ENCODE measurements around the gene DPH5.

Gene DPH5

GRCh38 chr1:101017448-101017847 is 8.1 kb downstream of the DPH5 start:
- DNase-seq (ENCODE audit: low read depth): no peak
- H3K4me3 ChIP-seq (ENCODE audit: low read length): no peak overlapping the region
- TF ChIP-seq, protein P1, sequence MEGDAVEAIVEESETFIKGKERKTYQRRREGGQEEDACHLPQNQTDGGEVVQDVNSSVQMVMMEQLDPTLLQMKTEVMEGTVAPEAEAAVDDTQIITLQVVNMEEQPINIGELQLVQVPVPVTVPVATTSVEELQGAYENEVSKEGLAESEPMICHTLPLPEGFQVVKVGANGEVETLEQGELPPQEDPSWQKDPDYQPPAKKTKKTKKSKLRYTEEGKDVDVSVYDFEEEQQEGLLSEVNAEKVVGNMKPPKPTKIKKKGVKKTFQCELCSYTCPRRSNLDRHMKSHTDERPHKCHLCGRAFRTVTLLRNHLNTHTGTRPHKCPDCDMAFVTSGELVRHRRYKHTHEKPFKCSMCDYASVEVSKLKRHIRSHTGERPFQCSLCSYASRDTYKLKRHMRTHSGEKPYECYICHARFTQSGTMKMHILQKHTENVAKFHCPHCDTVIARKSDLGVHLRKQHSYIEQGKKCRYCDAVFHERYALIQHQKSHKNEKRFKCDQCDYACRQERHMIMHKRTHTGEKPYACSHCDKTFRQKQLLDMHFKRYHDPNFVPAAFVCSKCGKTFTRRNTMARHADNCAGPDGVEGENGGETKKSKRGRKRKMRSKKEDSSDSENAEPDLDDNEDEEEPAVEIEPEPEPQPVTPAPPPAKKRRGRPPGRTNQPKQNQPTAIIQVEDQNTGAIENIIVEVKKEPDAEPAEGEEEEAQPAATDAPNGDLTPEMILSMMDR (conservative IDR thresholded peaks at IDR 0.05; ENCODE audit: low read depth, low read length): no peak

DNA sequence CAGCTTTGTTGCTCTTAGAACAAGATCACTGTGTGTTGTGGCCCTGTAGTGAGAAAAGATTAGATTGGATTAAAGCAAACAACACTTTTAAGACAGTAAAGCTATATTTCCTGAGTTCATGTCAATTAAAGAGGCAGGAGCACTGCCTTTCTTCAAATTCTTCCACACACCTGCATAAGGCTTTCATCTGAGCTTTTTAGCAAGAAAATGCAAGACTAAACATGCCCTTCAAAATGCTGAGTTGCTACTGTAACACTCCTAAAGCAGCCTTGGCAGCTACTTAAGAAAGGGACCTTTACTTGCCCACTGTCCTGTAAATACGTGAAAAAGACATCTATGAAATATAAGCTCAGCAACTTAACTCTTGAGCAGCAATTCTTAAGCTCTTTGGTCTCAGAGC is 11.8 kb downstream of the DPH5 start:
- no peak for DNase-seq (ENCODE audit: low read depth)
- no peak overlapping the region for H3K4me3 ChIP-seq (ENCODE audit: low read length)
- TF ChIP-seq, protein P1 (conservative IDR thresholded peaks at IDR 0.05; ENCODE audit: low read depth, low read length): no peak

DNA sequence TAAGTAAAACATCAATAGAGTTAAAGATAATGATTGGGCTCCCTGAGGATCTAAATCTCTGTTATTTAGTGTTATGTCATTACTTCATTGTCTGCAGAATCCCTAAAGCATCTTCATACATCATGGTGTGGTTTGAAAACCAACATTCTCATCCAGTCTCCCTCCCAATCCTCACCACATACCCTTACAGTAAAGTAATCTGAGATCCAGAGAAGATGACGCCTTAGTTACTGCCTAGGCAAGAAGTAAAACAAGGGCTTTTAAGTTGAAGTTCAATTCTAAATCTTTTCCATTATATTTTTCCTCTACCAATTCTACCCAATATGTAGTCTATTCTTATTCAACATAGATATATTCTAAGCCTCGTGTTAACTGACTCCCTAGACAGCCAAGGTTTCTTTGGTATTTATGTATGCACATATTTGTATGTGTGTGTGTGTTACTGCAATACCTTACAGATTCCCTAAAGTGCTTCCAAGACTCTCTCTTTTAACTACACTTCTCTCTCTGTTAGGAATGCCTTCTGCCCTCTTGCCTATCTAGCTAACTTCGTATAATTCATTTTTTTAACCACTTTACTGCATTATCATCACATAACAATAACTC is 17.3 kb downstream of the DPH5 start:
- no peak overlapping the region for H3K4me3 ChIP-seq (ENCODE audit: low read length)
- no peak for DNase-seq (ENCODE audit: low read depth)
- TF ChIP-seq, protein P1 (conservative IDR thresholded peaks at IDR 0.05; ENCODE audit: low read depth, low read length): no peak

DNA sequence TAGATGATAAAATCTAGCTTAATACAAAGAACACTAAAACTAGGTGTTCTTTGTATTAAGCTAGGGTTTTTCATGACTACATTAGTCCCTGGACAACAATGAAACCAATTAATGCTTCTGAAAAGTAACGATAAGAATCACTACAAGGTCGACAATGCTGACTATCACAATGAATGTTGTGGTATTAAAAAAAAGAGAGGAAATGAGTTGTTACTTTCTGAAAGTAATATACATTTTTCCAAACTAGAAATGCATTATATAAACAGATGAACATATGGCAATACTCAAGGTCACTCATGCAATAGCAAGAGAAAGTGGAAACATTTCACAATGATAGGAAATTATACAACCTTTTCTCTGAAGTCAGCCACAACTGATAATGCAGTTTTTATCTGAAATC is 19.0 kb downstream of the DPH5 start:
- no peak overlapping the region for H3K4me3 ChIP-seq (ENCODE audit: low read length)
- no peak for DNase-seq (ENCODE audit: low read depth)
- TF ChIP-seq, protein P1 (conservative IDR thresholded peaks at IDR 0.05; ENCODE audit: low read depth, low read length): no peak

- no peak for DNase-seq (ENCODE audit: low read depth)
- H3K4me3 ChIP-seq (ENCODE audit: low read length): no peak overlapping the region
- TF ChIP-seq, protein P1 (conservative IDR thresholded peaks at IDR 0.05; ENCODE audit: low read depth, low read length): no peak
Measured at GRCh38 chr1:101005871-101006270, 19.7 kb downstream of the DPH5 start.

GRCh38 chr1:101005183-101005582 is 20.4 kb downstream of the DPH5 start:
- no peak overlapping the region for H3K4me3 ChIP-seq (ENCODE audit: low read length)
- no peak for DNase-seq (ENCODE audit: low read depth)
- TF ChIP-seq, protein P1 (conservative IDR thresholded peaks at IDR 0.05; ENCODE audit: low read depth, low read length): no peak

GRCh38 chr1:101004670-101005069 is 20.9 kb downstream of the DPH5 start:
- H3K4me3 ChIP-seq (ENCODE audit: low read length): no peak overlapping the region
- TF ChIP-seq, protein P1 (conservative IDR thresholded peaks at IDR 0.05; ENCODE audit: low read depth, low read length): no peak
- DNase-seq (ENCODE audit: low read depth): no peak
